HG03045 (cell line): ENCODE data around the gene CNGA3.
"Not testable (repeated sequence)": the region's sequence is repeated elsewhere in the genome, so short reads cannot be mapped to it uniquely, and the experiment has no call there.

ENCODE experiments used
- ATAC-seq: cut with Tn5 transposase; IDR thresholded peaks from one replicate; pipeline ENCODE4 v1.9.1; 2021; ENCODE audit warnings: mild to moderate bottlenecking, moderate library complexity; ENCODE audit not compliant: unreplicated experiment

CNGA3 gene

DNA sequence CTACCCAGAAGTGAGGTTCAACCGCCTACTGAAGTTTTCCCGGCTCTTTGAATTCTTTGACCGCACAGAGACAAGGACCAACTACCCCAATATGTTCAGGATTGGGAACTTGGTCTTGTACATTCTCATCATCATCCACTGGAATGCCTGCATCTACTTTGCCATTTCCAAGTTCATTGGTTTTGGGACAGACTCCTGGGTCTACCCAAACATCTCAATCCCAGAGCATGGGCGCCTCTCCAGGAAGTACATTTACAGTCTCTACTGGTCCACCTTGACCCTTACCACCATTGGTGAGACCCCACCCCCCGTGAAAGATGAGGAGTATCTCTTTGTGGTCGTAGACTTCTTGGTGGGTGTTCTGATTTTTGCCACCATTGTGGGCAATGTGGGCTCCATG lies 49.7 kb downstream of the CNGA3 start:
- no peak for ATAC-seq

DNA sequence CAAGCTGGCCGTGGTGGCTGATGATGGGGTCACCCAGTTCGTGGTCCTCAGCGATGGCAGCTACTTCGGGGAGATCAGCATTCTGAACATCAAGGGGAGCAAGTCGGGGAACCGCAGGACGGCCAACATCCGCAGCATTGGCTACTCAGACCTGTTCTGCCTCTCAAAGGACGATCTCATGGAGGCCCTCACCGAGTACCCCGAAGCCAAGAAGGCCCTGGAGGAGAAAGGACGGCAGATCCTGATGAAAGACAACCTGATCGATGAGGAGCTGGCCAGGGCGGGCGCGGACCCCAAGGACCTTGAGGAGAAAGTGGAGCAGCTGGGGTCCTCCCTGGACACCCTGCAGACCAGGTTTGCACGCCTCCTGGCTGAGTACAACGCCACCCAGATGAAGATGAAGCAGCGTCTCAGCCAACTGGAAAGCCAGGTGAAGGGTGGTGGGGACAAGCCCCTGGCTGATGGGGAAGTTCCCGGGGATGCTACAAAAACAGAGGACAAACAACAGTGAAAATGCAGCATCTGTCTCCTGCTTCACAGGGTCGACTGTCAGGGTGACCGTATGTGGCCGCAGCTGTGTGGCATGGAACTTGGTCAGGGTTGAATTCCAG lies 50.6 kb downstream of the CNGA3 start:
- ATAC-seq: no peak

DNA sequence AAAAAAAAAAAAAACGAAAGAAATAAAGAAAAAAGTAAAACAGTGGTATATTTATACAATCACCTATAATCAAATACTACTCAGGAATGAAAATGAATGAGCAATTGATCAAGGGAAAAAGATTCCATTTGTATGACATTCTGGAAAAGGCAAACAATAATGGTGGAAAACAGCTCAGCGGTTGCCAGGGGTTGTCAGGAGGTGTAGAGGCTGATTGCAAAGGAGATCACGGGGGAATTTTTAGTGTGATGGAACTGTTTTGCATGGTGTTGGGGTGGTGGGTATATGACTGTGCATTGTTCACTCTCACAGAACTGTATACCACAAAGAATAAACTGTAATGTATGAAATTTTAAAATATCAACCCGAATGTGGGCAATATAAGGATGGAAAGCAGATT lies 52.9 kb downstream of the CNGA3 start:
- no peak for ATAC-seq

DNA sequence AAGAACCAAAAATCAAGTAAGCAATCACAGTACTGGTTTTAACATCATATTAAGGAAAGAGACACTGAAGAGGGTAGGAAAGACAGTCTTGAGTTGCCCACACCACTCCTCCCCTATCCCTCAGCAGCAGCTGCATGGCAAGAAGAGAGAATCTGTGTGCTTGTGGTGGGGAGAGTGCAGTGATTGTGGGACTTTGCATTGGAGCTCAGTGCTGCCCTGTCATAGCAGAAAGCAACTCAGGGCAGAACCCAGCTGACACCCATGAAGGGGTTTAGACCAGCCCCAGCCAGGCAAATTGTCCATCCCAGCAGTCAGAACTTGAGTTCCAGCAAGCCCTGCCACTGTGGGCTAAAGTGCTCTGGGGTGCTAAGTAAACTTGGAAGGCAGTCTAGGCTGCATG lies 57.6 kb downstream of the CNGA3 start:
- no peak for ATAC-seq

DNA sequence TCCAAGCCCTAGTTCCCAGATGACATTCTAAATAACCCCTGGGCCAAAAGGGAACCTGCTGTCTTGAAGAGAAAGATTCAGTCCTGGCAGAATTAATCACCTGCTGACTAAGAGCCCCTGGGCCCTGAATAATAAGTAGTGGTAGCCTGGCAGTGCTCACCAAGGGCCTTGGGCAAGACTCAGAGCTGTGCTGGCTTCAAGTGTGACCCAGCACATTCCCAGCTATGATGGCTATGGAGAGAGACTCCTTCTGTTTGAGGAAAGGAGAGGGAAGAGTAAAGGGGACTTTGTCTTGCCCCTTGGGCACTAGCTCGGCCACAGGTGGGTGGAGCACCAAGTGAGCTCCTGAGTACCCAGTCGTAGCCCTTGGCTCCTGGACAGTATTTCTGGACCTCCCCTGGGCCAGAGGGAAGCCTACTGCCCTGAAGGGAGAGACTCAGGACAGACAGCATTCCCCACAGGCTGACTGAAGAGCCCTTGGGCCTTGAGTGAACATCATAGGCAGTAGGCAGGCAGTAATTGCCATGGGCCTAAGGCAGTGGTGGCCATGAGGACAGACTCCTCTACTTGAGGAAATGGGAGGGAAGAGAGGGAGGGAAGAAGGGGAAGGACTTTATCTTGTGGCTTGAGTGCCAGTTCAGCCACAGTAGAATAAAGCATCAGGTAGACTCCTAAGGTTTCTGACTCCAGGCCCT lies 58.4 kb downstream of the CNGA3 start:
- ATAC-seq: no peak

DNA sequence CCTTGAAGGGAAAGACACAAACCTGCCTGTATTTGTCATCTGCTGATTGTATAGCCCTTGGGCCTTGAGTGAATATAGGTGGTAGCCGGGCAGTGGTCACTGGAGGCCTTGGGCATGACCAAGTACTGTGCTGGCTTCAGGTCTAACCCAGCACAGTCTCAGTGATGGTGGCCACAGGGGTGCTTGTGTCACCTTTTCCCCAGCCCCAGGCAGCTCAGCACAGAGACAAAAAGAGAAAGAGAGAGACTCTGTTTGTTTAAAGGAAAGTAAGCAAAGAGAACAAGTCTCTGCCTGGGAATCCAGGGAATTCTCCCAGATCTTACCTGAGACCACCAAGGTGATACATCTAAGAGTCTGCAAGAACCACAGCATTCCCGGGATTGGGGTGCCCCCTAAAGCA lies 59.0 kb downstream of the CNGA3 start:
- ATAC-seq: no peak

DNA sequence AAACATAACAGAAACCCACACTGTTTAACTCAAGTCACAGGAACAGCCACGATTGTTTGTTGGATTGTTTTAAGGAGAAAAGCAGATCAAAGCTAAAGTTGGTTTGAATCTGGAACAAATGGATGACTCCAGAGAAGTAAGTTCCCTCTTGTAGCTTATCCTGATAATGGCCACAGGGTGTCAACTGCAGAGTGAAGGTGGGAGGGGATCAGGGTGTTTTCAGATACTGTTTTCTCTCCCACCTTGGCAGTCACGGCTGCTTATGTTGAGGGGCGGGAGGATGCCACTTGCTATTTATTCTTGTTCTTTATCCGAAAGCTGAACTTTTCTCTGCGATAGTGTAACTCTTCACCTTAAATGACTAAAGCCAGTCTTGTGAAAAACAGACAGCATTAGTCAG lies 61.9 kb downstream of the CNGA3 start:
- ATAC-seq: no peak

DNA sequence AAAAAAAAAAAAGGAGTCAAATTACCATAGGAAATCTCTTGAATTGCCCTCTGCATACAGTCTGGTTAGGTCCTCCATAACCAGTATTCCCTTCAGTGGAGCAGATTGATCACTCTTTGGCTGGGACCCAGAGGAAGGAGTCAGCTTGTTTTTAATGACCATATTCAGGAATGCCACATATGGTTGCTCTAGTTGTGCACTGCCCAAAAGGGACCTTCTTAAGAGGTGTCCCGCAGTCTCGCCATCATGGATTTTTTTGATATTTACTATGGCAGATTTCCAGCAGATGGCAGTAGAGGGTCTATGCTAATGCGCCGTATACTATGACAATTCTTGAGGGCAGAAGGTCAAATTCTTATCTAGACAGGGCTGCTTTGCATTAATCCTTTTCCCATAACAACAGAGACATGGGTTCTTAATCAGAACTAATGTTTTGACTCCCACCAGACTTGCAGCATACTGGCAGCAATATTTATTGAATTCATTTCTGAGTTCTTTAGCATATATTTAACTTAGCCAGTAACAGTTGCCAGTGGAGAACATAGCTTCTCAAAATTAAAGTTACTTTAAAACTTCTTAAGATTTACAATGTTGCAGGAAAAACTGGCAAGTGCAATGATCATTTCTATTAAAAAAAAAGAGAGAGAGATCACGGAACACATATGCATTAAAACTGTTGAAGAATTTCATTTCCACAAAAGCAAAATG lies 66.6 kb downstream of the CNGA3 start:
- ATAC-seq: peak; percentile 61

DNA sequence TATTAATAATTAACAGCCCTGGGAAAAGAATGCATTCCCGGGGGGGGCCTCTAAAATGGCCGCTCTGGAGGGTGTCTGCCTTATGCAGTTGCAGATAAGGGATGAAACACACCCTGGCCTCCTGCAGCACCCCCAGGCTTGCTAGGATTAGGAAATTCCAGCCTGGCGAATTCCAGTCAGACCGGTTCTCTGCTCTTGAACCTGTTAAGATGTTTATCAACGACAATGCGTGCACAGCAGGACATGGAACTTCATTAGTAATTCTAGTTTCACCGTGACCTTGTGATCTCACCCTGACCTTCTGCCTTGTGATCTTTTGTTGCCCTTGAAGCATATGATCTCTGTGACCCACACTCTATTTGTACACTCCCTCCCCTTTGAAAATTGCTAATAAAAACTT lies 68.0 kb downstream of the CNGA3 start:
- not testable (repeated sequence) for ATAC-seq

DNA sequence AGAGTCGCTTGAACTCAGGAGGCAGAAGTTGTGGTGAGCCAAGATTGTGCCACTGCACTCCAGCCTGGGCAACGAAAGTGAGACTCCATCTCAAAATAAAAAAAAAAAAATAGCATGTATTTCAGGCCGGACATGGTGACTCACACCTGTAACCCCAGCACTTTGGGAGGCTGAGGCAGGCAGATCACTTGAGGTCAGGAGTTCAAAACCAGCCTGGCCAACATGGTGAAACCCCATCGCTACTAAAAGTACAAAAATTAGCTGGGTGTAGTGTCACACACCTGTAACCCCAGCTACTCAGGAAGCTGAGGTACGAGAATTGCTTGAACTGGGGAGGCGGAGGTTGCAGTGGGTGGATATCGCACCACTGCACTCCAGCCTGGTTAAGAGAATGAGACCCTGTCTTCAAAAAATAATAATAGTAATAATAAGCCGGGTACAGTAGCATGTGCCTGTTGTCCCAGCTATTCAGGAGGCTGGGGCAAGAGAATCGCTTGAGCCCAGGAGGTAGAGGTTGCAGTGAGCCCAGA lies 69.5 kb downstream of the CNGA3 start:
- ATAC-seq: not testable (repeated sequence)

DNA sequence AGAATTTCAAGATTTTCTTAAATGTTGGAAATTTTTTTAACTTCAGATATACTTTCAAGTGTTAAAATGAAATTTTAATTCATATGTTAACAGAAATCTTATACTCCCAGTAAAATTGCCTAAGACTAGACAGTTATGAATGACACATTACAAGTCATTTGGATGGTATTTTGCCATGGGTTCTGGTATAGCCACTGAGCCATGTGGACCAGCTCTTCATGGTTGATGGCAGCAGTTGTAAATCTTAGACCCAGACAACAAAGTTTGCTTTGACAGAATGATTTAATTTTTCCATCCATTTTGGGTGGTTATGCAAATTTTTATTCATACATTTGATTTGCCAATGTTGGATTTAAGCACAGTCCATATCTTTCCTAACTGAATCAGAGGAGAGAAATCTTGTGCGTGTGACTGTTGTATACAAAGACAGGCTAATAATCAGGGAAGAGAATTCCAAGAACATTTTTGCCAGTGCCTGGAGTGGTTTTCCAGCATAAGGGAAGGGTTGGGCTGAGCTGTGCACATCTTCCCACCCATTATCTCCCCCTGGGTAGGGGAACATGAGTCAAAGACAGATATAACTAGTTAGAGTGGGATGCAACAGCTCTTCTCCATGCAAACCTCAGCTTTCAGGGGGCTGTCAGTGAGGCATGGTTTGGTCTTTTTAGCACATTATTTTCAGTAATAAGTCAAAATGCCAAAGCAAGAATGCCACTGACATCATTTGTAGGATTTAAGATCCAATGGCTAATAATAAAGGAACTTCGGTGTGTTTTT lies 70.3 kb downstream of the CNGA3 start:
- no peak for ATAC-seq

DNA sequence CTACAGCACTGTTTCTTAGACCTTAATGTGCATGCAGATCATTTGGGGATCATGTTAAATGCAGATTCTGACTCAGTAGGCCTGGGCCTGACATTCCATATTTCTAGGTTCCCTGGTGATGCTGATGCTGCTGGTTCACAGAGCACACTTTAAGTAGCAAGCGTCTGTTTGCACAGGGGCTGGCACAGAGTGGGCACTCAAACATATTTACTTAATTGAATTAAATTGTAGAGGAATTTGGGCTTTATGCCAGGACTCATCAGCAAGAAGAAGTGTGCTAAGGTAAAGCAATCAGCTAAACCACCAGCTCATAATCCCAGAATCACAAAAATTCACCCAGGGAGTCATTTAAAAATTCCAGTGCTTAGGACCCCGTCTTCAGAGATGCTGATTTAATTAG lies 73.3 kb downstream of the CNGA3 start:
- no peak for ATAC-seq

DNA sequence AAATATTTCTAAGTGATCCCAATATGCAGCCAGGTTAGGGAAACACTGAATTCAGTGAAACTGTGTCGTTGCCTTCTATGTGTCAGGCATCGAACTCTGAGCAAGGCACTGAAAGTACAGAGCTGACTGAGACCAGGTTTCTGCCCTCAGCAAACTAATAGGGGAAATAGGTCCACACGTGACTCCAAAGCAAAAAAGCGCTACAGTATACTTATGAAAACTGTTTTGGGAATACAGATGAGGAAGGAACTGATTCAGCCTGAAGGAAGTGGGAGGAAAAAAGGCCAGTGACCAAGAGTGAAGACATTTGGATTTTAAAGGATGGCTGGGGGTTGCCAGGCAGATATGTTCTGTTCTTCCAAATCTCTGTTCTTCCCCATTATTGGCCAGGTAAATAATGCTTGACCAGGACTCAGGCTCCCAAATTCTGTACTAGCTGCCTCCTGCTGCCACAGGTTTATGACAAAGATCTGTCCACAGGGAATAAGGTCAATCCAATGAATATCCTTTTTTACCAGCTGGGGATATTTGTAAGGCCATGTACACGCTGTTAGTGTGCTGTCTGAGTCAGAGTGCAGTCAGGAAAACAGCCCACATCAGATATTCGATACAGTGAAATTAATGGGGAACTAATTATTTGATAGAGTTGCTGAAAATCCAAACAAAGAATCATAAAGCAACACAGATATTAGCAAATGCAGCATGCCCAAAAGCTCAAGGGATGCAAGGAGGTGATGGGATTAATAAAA lies 73.9 kb downstream of the CNGA3 start:
- no peak for ATAC-seq

DNA sequence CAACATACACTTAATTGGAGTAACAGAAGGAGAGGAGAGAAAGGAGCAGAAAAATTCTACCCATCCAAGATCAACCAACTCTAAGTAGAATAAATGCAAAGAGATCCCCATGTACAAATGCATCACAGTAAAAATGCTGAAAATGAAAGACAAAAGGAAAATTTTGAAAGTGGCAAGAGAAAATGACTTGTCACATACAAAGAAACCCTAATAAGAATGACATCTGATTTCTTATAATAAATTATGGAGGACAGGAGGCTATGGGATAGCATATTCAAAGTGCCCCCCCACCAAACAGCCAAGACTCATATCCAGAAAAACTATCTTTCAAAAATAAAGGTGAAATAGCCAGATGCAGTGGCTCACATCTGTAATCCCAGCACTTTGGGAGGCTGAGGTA lies 76.2 kb downstream of the CNGA3 start:
- ATAC-seq: no peak

DNA sequence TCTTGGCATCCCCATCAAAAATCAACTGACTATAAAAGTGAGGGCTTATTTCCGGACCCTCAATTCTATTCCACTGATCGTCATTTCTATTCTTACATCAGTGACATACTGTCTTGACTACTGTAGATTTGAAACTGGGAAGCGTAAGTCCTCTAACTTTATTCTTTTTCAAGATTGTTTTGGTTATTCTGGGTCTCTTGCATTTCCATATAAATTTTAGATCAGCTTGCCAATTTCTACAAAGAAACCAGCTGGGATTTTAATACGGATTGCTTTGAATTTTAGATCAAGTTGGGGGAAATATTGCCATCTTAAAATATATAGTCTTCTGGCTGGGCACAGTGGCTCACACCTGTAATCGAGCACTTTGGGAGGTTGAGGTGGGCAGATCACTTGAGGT lies 80.5 kb downstream of the CNGA3 start:
- no peak for ATAC-seq

DNA sequence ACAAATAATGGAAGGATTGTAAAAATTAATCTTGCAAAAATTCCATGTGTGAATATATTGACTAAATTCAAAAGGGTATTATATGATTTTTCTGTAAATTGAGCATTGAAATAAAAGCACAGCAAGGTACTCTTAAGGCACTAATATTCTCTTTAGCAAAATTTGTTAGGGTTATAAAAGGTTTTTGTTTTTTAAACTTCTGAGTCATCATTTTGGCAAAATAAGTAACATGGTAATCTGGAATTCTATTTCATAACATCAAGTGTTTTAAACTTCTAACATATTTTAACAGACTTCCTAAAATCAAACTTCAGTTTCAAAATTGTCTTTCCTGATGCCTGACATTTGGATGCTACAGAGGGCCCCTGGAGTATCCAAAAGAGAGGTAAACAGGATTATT lies 85.9 kb downstream of the CNGA3 start:
- no peak for ATAC-seq

DNA sequence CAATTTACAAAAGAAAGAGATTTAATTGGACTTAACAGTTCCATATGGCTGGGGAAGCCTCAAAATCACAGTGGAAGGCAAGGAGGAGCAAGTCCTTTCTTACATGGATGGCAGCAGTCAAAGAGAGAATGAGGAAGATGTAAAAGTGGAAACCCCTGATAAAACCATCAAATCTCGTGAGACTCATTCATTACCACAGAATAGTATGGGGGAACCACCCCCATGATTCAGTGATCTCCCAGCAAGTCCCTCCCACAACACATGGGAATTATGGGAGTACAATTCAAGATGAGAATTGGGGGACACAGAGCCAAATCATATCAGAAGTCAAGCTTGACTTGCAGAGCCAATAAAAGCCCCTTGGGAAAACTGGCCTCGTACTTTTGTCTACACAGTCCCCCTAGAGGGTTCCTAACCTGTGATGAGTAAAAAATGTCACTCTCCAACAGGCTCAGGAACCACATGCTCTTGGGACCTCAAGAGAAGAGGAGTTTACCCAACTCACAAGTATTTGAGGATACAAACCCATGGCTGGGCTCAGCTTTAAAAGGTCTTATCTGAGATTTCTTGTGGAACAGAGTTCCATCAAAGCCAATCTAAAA lies 87.2 kb downstream of the CNGA3 start:
- no peak for ATAC-seq

DNA sequence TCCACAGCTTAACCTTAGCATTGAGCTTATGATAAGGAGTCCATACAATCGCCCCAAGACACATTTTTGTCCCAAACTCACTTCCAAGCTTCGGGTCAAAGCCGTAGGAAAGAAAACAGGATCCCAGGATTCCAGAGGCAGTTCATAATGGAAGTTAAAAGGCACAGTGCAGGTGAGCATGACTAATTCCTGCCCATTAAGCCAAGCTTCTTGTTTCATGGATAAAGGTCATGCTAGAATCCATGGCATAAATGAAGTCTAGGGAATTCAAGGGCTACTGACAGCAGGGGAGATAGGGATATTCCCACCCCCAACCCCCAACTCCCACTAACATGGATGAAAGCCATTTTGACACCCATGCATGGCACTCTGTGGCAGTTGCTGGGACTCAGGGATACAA lies 88.2 kb downstream of the CNGA3 start:
- ATAC-seq: no peak

DNA sequence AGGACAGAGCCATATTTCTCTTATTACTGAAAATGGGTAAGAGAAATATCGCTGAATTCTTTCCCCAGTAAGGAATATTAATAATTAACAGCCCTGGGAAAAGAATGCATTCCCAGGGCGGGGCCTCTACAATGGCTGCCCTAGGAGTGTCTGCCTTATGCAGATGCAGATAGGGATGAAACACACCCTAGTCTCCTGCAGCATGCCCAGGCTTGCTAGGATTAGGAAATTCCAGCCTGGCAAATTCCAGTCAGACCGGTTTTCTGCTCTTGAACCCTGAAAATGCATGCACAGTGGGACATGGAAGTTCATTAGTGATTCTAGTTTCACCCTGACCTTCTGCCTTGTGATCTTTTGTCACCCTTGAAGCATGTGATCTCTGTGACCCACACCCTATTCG lies 89.4 kb downstream of the CNGA3 start:
- ATAC-seq: not testable (repeated sequence)

DNA sequence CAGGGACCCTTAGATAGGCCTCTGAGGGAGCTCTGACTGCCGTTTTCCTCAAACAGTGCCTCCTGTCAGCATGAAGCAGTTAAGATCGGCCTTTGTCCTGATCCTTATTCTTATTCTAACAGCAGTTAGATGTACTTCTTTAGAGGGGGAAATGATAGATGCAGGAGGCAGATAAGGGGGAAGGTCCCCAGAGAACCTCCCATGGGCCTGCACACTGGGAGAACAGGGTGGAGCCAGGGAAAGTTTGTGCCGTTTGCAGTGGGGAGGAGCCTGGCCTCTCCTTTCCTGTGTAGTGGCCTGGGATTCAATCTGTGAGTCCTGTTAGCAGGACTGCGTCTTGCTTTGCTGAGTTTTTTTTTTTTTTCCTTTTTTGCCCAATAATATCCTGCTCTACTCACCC lies 90.5 kb downstream of the CNGA3 start:
- no peak for ATAC-seq
